NCI-H345 treated with DMSO at 0.1 percent for 48 hours (cell line): Measurements from ENCODE around the gene LMO1.

Experiments used
- DNase-seq: peaks from one replicate; lab custom pipeline; 2025; ENCODE audit not compliant: unreplicated experiment; lab: John Stamatoyannopoulos, UW

Gene LMO1

GRCh38 chr11:8266246-8267241, 2.9 kb upstream of the LMO1 start:
- no peak for DNase-seq

- no peak for DNase-seq
Observed at GRCh38 chr11:8265681-8266241, 2.1 kb upstream of the LMO1 start.

- DNase-seq = peak; percentile 56
Observed at GRCh38 chr11:8263109-8263768, 439 bp downstream of the LMO1 start.

GRCh38 chr11:8262552-8263108, 1.0 kb downstream of the LMO1 start:
- peak; percentile 14 for DNase-seq

- DNase-seq = no peak
Observed at GRCh38 chr11:8261921-8262551, 1.6 kb downstream of the LMO1 start.

GRCh38 chr11:8261291-8261690, 2.4 kb downstream of the LMO1 start:
- no peak for DNase-seq

GRCh38 chr11:8260202-8260966, 3.3 kb downstream of the LMO1 start:
- no peak for DNase-seq

- DNase-seq = no peak
Observed at GRCh38 chr11:8259306-8259959, 4.2 kb downstream of the LMO1 start.

- no peak for DNase-seq
Observed at GRCh38 chr11:8258784-8259183, 4.9 kb downstream of the LMO1 start.

GRCh38 chr11:8258289-8258688, 5.4 kb downstream of the LMO1 start:
- no peak for DNase-seq

- no peak for DNase-seq
Observed at GRCh38 chr11:8257003-8257664, 6.5 kb downstream of the LMO1 start.

- DNase-seq = no peak
Observed at GRCh38 chr11:8256271-8257002, 7.2 kb downstream of the LMO1 start.

GRCh38 chr11:8253566-8253965, 10.1 kb downstream of the LMO1 start:
- DNase-seq = no peak

GRCh38 chr11:8252946-8253345, 10.7 kb downstream of the LMO1 start:
- DNase-seq = no peak

- DNase-seq = no peak
Observed at GRCh38 chr11:8252388-8252787, 11.3 kb downstream of the LMO1 start.

- DNase-seq = no peak
Observed at GRCh38 chr11:8251616-8252295, 11.9 kb downstream of the LMO1 start.

- no peak for DNase-seq
Observed at GRCh38 chr11:8250981-8251615, 12.6 kb downstream of the LMO1 start.

GRCh38 chr11:8250434-8250833, 13.2 kb downstream of the LMO1 start:
- DNase-seq = no peak
